Measurements from ENCODE around the gene RAD51AP2.
"Not testable (repeated sequence)": the region's sequence is repeated elsewhere in the genome, so short reads cannot be mapped to it uniquely, and the experiment has no call there.

The RAD51AP2 gene

GRCh38 chr2:17518212-17519154 is at the start of gene RAD51AP2:
TSS of gene RAD51AP2 (minus strand) at chr2:17518440. CDS start at chr2:17518415, 25 bp downstream.
- peak; percentile 51 for DNase-seq (ENCODE audit: low read depth)

GRCh38 chr2:17565726-17566125 is 47.5 kb upstream of the RAD51AP2 start:
- DNase-seq (ENCODE audit: low read depth): not testable (repeated sequence)

GRCh38 chr2:17558878-17559277 is 40.6 kb upstream of the RAD51AP2 start:
- DNase-seq (ENCODE audit: low read depth): no peak

DNA sequence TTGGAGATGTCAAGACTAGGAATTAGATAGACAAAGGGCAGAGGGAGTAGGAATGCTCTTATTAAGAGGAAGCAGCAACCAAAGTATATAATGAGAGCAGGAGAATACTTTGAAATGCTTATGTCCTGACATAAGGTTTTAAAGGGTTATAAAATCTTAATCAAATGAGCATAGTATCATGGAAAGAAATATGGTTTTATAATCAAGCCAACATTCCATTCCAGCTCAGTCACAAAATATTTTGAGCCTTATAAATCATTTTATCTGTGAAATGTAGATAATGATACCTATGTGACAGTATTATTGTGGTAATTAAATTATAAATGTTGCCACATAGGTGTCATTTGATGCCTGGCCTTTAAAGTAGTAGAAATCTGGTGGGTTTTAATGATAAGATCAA is 39.8 kb upstream of the RAD51AP2 start:
- no peak for DNase-seq (ENCODE audit: low read depth)

DNA sequence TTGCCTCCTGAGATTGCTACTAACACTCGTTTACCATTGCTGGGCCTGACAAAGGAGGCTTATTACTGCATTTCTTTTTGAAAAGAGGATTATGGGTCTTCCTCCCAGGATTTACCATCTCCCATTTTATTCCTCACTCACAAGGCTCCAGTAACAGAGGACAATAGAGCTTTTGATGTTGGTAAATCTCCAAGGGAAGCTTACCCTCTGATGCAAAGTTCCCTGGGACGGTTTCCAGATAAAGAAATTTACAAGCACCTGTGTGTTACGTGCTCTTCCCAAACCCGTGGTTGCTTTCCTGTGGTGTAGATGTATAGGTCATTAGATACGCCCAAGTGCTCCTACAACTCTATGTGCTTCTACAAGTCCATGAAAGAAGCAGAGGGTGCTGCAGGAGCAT is 39.4 kb upstream of the RAD51AP2 start:
- DNase-seq (ENCODE audit: low read depth): no peak

DNA sequence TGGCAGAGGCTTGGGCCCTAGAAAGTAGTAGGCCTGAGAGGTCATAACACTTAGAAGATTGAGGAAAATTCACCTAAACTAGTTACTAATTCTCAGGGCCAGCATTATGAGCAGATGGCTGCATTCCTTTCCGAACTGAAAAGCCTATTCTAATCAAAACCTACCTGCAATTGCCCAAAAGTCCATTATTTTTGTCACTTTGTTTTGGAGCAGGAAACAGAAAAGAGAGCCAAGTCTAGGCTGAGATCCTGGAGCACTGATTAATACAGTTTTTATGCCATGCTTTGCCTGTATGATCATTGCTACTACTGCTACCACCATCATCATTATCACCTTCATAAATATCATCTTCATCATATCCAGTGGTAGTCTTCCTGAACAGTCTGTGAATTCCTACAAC is 36.9 kb upstream of the RAD51AP2 start:
- DNase-seq (ENCODE audit: low read depth): no peak

- DNase-seq (ENCODE audit: low read depth): no peak
Observed at GRCh38 chr2:17550907-17551306, 32.7 kb upstream of the RAD51AP2 start.

- no peak for DNase-seq (ENCODE audit: low read depth)
Observed at GRCh38 chr2:17547737-17548136, 29.5 kb upstream of the RAD51AP2 start.

GRCh38 chr2:17547237-17547636 is 29.0 kb upstream of the RAD51AP2 start:
- DNase-seq (ENCODE audit: low read depth): no peak

GRCh38 chr2:17545680-17546613 is 27.7 kb upstream of the RAD51AP2 start:
- no peak for DNase-seq (ENCODE audit: low read depth)

DNA sequence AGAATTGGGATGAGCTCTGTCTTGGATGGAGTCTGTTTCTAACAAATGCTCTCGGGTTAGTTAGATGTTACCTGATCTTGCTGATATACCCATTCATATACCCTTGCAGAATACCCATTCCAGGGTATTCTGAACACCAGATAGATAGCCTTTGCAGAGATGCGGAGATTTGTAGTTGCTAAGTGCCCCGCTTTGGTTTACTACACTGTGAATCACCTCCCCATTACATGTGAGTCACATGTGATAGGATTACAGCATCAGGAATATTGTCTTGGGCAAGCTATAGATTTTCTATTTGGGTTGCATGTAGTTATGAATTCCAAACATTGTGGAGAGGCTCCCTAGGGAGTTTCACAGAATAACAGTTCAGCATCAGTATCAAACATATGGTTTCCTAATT is 26.0 kb upstream of the RAD51AP2 start:
- DNase-seq (ENCODE audit: low read depth): no peak

GRCh38 chr2:17543848-17544247 is 25.6 kb upstream of the RAD51AP2 start:
- no peak for DNase-seq (ENCODE audit: low read depth)

DNA sequence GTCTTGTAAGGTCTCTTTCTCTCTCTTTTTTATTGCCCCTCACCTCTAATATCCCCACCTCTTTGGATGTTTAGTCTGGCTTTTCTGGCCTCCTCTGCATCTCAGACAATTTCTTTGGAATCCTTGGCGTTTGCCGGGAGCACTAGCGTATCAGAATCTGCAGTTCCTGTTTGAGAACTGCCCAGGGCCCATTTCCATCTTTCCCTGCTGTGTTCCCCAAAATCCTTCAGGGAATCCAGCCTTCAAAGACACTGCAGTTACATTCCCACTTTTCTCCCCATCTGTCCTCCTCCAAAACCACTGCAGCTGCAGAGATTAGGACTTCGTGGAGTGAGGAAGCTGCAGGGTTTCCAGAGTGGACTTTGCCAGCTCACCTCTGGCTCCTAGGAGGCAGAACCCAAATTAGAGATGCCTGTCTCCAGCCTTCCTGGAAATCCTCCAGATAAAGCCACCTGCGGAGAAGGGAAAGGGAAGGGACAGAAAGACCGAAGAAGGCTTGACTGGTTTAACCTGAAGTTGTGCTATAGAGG is 25.0 kb upstream of the RAD51AP2 start:
- DNase-seq (ENCODE audit: low read depth): no peak

DNA sequence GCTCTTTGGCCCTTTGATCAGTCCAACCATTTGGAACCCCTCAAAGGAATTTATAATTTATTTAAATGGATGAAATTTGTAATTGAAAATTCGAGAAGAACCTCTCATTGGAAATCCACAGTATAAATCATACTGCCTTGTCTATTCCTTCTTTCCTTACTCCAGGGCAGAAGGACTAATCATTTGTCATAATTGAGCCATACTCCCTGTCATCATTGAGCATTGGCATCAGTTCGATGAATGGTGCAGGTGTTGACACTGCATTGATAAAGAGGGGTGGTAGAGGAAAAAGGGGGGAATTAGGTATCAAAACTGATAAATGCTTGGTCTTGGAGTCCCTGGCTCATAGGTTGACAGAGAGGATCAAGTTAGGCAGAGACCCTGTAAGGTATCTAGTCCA is 24.2 kb upstream of the RAD51AP2 start:
- DNase-seq (ENCODE audit: low read depth): no peak

DNA sequence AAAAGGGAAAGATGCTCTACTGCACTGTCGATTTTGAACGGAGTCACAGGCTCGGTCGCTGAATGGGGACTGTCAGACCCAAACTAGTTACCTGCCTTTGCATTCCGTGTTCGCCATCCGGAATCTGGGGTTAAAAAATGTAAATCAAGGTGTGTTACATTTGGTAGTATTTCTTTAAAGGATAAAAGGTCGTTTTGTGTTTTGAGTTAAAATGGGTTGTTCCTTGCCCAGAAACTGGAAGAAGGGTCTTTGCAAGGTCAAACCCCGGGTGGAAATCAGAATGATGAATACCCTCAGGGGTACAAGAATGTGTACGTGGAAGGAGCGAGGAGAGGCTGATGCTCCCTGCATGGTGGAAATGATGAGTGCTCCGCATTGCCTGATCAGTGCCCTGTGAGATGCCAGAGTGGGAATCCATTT is 23.3 kb upstream of the RAD51AP2 start:
- DNase-seq (ENCODE audit: low read depth): no peak

GRCh38 chr2:17540813-17541530 is 22.7 kb upstream of the RAD51AP2 start:
- DNase-seq (ENCODE audit: low read depth): no peak

DNA sequence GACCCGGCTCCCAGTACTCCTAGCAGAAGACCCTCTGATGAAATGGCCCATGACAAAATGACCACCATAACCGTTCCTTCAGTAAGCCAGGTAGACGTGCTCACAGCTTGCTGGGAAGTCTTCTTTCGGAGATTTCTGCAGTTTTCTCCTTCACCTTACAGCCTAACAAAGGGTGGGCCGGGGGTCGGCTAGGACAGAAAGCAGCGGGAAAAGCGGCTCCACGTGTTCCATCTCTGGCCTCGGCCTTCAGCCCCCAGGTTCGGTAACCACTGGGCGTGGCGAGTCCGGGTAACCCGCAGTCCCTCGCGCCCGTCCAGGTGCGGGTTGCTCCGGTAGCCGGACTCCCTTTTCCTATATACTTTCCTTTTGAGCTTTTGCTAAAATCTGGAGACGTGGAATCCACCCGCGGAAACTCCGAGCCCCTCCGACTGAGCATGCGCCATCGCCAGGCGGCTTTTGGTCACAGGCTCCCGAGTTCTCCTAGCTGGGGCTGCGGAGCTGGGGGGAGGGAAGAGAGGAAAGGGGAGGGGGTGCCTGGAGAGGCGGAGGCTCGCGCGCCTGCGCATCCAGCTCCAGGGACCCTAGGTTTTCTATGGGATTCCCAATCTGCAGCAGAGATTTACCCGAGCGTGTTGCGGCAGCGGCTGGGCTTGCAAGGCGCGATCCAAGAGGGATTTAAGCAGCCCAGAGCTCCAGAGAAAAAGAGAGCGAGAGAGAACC is 22.0 kb upstream of the RAD51AP2 start, which contains the start of gene VSNL1:
VSNL1 (plus strand) TSS at position 604 of the 720 bp plus-strand sequence. CDS start 51,379 bp downstream, outside the sequence.
- peak; percentile 54 for DNase-seq (ENCODE audit: low read depth)

DNA sequence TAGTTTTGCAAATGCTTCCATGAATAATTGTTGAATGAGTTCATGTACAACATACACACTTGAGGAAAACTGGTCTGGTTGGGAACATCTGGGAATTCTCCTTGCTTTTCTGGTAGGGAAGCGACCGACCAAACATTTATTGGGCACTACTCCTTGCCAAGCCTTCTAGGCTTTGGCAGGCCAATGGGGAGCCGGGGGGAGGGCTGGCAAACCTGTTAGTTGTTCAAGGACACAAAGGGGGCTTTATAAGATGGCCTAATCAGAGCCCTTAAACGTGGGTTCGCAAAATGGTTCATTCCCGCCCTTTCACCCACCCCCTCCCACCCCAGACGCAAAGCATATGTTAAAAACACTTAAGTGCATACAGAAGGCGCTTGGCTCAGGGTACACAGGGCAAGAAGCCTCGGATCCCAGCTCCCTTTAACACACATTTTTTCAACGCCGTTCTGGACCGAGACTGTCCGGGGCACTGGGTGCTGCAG is 21.4 kb upstream of the RAD51AP2 start:
- no peak for DNase-seq (ENCODE audit: low read depth)

- DNase-seq (ENCODE audit: low read depth): no peak
Observed at GRCh38 chr2:17538844-17539554, 20.8 kb upstream of the RAD51AP2 start.
